GM06990 (cell line): ENCODE measurements around the gene SCRN1.

Source experiments
- DNase-seq: peaks from one replicate; pipeline ENCODE4 v3.0.0-alpha.2; 2011; ENCODE audit not compliant: insufficient read length; ENCODE audit errors: extremely low read depth
- H3K27me3 ChIP-seq: replicated peaks from 2 replicates; pipeline ENCODE4 v1.6.0; 2011; ENCODE audit warnings: low read length; ENCODE audit not compliant: control insufficient read depth, insufficient read depth
- H3K36me3 ChIP-seq: 2 replicates; pipeline ENCODE4 v1.5.1; 2011; ENCODE audit warnings: low read length; ENCODE audit not compliant: control insufficient read depth, insufficient read depth
- H3K4me3 ChIP-seq: replicated peaks from 2 replicates; pipeline ENCODE4 v1.5.1; 2011; ENCODE audit warnings: low read depth, mild to moderate bottlenecking, control low read depth, low read length
- CTCF ChIP-seq: IDR thresholded peaks from 2 replicates; pipeline ENCODE4 v1.5.1; 2011; ENCODE audit warnings: low read length, control low read depth, mild to moderate bottlenecking, inconsistent platforms; ENCODE audit not compliant: insufficient read depth, poor library complexity, severe bottlenecking

The SCRN1 gene

GRCh38 chr7:29989257-29989995, at the start of gene SCRN1:
SCRN1 (minus strand) TSS chr7:29989801; CDS start chr7:29969067, 20,734 bp downstream.
- DNase-seq, result peak; percentile 76
- Histone ChIP-seq H3K36me3 (no peaks in the 10 kb centered on the region), H3K27me3 (no peaks in the 10 kb centered on the region), H3K4me3 (peak within 1 kb of the TSS; percentile 97)
- no peak for TF ChIP-seq CTCF

GRCh38 chr7:30038196-30038980, 48.8 kb upstream of the SCRN1 start:
- Histone ChIP-seq H3K4me3 (no peak overlapping the region), H3K36me3 (no peaks in the 10 kb centered on the region), H3K27me3 (no peaks in the 10 kb centered on the region)
- no peak for DNase-seq
- no peak for TF ChIP-seq CTCF

- H3K4me3 ChIP-seq, result no peak overlapping the region
- DNase-seq, result no peak
- TF ChIP-seq CTCF, result no peak
- H3K27me3 ChIP-seq, result no peaks in the 10 kb centered on the region
- H3K36me3 ChIP-seq, result no peaks in the 10 kb centered on the region
These were observed 46.6 kb upstream of the SCRN1 start for GRCh38 chr7:30036220-30036619.

GRCh38 chr7:30034501-30034900, 44.9 kb upstream of the SCRN1 start:
- DNase-seq, result no peak
- no peak for TF ChIP-seq CTCF

GRCh38 chr7:30032310-30033125, 42.9 kb upstream of the SCRN1 start:
- no peaks in the 10 kb centered on the region for H3K36me3 ChIP-seq
- no peak for DNase-seq
- no peak overlapping the region for H3K4me3 ChIP-seq
- no peak for TF ChIP-seq CTCF
- H3K27me3 ChIP-seq, result no peaks in the 10 kb centered on the region

More at GRCh38 chr7:30034501-30034900, 44.9 kb upstream of the SCRN1 start:
- Histone ChIP-seq H3K4me3 (no peak overlapping the region), H3K36me3 (no peaks in the 10 kb centered on the region), H3K27me3 (no peaks in the 10 kb centered on the region)
